ENCODE results near the gene PRKG1. TPM values are rescaled to one million over a fixed set of nuclear protein-coding genes. Genes with fewer than 3 reads are reported as not detected.

Gene PRKG1
- total RNA-seq, 1 experiment from 2014 or later: 16.5 TPM

DNA sequence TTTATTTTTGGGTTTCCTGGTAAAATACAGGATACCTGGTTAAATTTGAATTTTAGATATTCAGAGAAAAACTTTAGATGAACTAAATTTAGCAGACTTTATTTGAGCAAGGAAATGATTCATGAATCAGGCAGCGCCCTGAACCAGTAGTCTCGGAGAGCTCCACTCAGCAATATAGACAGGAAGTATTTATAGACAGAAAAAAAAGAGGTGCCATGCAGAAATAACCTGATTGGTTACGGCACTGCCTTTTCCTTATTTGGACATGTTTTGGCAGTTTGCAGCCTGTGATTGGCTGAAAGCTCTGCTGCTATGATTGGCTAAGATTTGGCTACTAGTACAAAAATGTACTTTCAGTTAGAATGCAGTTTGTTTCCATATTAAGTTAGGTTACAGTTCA is 1041.5 kb downstream of the PRKG1 start (continued):
- TF ChIP-seq SMAD4 (CRISPR knock-in tag; IDR thresholded peaks at IDR 0.05) (no peak), ZNF317 (CRISPR knock-in tag; IDR thresholded peaks at IDR 0.05; ENCODE audit: borderline replicate concordance, low read depth) (no peak), MXD4 (CRISPR knock-in tag; IDR thresholded peaks at IDR 0.05; ENCODE audit: borderline replicate concordance) (no peak)

DNA sequence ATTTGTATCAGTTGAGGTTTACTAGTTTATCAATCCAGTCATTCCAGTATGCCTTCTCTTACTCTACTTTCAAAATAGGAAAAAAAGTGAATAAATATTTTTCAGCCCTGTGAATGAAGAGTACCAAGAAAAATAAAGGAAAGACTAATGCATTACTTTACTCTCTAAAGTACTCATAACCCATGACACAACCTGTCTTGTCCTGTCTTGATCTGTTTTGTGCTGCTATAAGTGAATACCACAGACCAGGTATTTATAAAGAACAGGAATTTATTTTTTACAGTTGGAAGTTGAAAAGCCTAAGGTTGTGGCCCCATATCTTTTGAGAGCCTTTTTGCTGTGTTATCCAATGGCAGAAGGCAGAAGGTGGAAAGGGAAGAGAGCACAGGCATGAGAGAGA is 1045.2 kb downstream of the PRKG1 start:
- DNase-seq (ENCODE audit: low spot score) (no peak), ATAC-seq (no peak)
- peaks cover 7% of the 10 kb centered on the region for H3K9me3 Mint-ChIP-seq
- H3K4me3 Mint-ChIP-seq: no peak overlapping the region
- no peaks in the 10 kb centered on the region for H3K36me3 Mint-ChIP-seq
- no peak overlapping the region for H3K27ac Mint-ChIP-seq
- ChIA-PET CTCF (no interaction called here), POLR2A (no interaction called here)
- H3K27me3 Mint-ChIP-seq (ENCODE audit: low read depth): no peaks in the 10 kb centered on the region
- TF ChIP-seq RELA (CRISPR knock-in tag; IDR thresholded peaks at IDR 0.05; ENCODE audit: borderline replicate concordance): no peak
- no peak for TF ChIP-seq RORB (CRISPR knock-in tag; IDR thresholded peaks at IDR 0.05)
- TF ChIP-seq, protein P1, sequence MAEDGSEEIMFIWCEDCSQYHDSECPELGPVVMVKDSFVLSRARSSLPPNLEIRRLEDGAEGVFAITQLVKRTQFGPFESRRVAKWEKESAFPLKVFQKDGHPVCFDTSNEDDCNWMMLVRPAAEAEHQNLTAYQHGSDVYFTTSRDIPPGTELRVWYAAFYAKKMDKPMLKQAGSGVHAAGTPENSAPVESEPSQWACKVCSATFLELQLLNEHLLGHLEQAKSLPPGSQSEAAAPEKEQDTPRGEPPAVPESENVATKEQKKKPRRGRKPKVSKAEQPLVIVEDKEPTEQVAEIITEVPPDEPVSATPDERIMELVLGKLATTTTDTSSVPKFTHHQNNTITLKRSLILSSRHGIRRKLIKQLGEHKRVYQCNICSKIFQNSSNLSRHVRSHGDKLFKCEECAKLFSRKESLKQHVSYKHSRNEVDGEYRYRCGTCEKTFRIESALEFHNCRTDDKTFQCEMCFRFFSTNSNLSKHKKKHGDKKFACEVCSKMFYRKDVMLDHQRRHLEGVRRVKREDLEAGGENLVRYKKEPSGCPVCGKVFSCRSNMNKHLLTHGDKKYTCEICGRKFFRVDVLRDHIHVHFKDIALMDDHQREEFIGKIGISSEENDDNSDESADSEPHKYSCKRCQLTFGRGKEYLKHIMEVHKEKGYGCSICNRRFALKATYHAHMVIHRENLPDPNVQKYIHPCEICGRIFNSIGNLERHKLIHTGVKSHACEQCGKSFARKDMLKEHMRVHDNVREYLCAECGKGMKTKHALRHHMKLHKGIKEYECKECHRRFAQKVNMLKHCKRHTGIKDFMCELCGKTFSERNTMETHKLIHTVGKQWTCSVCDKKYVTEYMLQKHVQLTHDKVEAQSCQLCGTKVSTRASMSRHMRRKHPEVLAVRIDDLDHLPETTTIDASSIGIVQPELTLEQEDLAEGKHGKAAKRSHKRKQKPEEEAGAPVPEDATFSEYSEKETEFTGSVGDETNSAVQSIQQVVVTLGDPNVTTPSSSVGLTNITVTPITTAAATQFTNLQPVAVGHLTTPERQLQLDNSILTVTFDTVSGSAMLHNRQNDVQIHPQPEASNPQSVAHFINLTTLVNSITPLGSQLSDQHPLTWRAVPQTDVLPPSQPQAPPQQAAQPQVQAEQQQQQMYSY (CRISPR knock-in tag; IDR thresholded peaks at IDR 0.05): no peak
- TF ChIP-seq SMAD4 (CRISPR knock-in tag; IDR thresholded peaks at IDR 0.05): no peak
- TF ChIP-seq CBFB (CRISPR knock-in tag; IDR thresholded peaks at IDR 0.05; ENCODE audit: low read depth): no peak
- no peak for TF ChIP-seq CREB1 (CRISPR knock-in tag; IDR thresholded peaks at IDR 0.05)
- TF ChIP-seq, protein P2, sequence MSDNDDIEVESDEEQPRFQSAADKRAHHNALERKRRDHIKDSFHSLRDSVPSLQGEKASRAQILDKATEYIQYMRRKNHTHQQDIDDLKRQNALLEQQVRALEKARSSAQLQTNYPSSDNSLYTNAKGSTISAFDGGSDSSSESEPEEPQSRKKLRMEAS (CRISPR knock-in tag; IDR thresholded peaks at IDR 0.05): no peak
- no peak for TF ChIP-seq CREM (CRISPR knock-in tag; IDR thresholded peaks at IDR 0.05)
- no peak for TF ChIP-seq ZNF121 (CRISPR knock-in tag; IDR thresholded peaks at IDR 0.05)
- TF ChIP-seq HMGA2 (CRISPR knock-in tag; IDR thresholded peaks at IDR 0.05): no peak
- no peak for TF ChIP-seq ZNF396 (CRISPR knock-in tag; IDR thresholded peaks at IDR 0.05; ENCODE audit: borderline replicate concordance)
- no peak for TF ChIP-seq ZNF138 (CRISPR knock-in tag; conservative IDR thresholded peaks at IDR 0.05)
- no peak for TF ChIP-seq NFE2L1 (CRISPR knock-in tag; IDR thresholded peaks at IDR 0.05)
- no peak for TF ChIP-seq TP53 (CRISPR knock-in tag; IDR thresholded peaks at IDR 0.05)
- TF ChIP-seq, protein P3, sequence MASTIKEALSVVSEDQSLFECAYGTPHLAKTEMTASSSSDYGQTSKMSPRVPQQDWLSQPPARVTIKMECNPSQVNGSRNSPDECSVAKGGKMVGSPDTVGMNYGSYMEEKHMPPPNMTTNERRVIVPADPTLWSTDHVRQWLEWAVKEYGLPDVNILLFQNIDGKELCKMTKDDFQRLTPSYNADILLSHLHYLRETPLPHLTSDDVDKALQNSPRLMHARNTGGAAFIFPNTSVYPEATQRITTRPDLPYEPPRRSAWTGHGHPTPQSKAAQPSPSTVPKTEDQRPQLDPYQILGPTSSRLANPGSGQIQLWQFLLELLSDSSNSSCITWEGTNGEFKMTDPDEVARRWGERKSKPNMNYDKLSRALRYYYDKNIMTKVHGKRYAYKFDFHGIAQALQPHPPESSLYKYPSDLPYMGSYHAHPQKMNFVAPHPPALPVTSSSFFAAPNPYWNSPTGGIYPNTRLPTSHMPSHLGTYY (CRISPR knock-in tag; IDR thresholded peaks at IDR 0.05): no peak
- TF ChIP-seq GTF2I (CRISPR knock-in tag; conservative IDR thresholded peaks at IDR 0.05): no peak
- TF ChIP-seq, protein P4, sequence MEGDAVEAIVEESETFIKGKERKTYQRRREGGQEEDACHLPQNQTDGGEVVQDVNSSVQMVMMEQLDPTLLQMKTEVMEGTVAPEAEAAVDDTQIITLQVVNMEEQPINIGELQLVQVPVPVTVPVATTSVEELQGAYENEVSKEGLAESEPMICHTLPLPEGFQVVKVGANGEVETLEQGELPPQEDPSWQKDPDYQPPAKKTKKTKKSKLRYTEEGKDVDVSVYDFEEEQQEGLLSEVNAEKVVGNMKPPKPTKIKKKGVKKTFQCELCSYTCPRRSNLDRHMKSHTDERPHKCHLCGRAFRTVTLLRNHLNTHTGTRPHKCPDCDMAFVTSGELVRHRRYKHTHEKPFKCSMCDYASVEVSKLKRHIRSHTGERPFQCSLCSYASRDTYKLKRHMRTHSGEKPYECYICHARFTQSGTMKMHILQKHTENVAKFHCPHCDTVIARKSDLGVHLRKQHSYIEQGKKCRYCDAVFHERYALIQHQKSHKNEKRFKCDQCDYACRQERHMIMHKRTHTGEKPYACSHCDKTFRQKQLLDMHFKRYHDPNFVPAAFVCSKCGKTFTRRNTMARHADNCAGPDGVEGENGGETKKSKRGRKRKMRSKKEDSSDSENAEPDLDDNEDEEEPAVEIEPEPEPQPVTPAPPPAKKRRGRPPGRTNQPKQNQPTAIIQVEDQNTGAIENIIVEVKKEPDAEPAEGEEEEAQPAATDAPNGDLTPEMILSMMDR (IDR thresholded peaks at IDR 0.05): no peak
- no peak for TF ChIP-seq GABPB1 (CRISPR knock-in tag; IDR thresholded peaks at IDR 0.05)
- TF ChIP-seq SOX15 (CRISPR knock-in tag; IDR thresholded peaks at IDR 0.05): no peak
- no peak for TF ChIP-seq JAZF1 (CRISPR knock-in tag; IDR thresholded peaks at IDR 0.05)
- H3K4me1 Mint-ChIP-seq: no peaks in the 10 kb centered on the region

Measured in WTC11 (cell line).